SK-N-DZ (cell line): ENCODE results near the gene CCDC92B.
"Not testable (repeated sequence)": the region's sequence is repeated elsewhere in the genome, so short reads cannot be mapped to it uniquely, and the experiment has no call there.

Experiments
- DNase-seq: peaks from one replicate; pipeline ENCODE4 v3.0.0-alpha.2; 2015; ENCODE audit warnings: low spot score

CCDC92B gene

GRCh38 chr17:2703606-2704005 is 45.8 kb downstream of the CCDC92B start:
- DNase-seq: no peak

GRCh38 chr17:2703181-2703580 is 46.3 kb downstream of the CCDC92B start:
- DNase-seq: no peak

DNA sequence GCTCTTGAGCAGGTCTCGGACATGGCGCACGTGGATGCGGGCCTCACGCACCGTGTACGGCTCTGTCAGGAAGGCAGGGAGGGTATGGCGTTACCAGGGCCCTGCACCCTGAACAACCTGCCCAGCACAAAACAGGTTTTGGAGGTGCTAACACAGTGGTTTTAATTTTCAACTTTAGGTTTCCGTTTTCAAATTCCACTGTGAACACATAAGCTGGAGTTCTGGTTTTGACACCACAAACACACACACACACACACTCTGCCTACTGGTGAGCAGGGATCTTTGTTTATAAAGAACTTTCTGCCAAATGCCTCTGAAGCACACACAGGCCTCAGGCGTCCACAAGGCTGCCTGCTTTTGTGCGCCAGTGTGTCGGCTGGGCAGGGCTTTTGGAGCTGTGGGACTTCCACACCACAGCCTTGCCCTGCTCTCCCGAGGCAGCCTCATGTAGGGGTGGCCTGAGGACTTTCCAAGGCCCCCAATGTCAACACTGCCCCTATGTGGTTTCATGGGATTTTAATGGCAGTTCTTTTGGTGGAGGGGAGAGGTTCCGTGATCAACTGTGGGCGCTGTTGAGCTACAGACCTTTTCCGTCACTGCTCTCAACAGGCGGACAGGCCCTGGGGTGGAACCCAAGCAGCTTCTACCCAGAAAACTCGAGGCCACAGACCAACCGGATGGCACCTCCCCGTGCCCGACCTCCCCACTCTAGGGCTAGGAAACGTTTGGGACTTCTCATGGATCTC is 47.3 kb downstream of the CCDC92B start:
- no peak for DNase-seq

DNA sequence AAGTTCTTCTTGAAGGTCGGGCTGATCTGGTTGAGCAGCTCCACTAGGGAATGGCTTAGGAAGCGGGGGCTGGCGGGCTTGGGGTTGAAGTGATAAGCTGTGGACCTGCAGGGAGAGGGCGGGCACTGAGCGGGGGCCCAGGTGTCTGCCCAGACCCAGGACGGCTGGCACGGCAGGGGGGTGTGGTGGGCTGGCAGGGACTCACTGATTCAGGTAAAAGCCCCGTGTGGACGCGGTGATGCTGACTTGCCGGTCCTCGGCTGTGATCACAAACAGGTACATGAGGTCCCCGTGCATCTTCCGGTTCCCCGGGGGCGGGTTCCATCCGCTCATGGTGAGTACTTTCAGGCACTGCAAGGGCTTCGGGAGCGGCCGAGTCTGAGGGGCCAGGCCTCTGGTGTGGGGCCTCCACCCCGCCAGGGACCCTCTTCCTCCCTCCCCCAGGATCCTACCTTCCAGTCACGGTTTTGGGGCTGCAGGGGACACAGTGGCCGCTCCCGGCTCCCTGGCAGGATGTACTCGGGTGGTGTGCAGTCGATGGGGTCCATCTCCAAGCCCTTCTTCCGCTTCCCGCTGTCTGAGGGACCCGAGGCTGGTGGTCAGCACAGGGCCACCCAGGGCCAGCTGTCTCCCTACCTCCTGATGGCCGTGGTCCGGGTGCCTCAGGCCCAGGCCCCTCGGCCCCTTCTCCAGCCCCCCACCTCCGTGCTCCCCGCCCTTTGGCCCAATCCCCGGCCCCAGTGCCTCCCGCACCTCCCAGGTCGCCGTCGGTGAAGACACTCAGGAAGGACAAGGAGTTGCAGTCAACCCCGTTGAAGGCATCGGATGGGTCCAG is 48.1 kb downstream of the CCDC92B start:
- no peak for DNase-seq

DNA sequence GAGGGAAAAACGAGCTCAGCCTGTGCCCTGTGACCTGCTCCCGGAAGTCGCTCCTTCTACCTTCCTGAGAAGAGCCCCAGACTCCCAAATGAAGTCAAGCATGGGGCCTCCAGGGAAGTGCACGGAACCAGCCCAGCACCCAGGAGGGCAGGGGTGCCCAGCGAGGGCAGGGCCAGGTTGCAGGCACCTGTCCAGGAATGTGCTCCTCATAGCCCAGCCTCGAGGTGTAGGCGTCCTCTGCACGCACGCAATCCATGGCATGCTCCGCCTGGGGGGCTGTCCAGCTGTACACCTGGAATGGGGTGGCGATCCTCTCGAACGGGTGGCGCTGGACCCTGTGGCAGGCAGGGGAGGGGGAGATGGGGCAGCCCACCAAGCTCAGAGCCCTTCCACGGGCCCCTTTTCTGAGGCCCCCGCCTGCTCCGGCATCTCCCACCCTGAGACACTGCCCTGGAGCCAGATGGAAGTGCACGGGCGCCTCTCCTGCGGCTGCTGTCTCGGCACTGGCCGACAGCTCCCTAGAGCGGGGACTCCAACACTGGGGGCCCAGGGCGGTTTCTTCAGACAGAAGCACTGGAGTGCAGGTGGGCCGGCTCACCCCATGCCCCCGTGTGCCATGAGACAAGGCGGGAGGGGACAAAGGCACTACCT is 48.8 kb downstream of the CCDC92B start:
- DNase-seq: no peak

- DNase-seq: no peak
Observed at GRCh38 chr17:2700030-2700490, 49.4 kb downstream of the CCDC92B start.

GRCh38 chr17:2699216-2699805 is 50.1 kb downstream of the CCDC92B start:
- not testable (repeated sequence) for DNase-seq

DNA sequence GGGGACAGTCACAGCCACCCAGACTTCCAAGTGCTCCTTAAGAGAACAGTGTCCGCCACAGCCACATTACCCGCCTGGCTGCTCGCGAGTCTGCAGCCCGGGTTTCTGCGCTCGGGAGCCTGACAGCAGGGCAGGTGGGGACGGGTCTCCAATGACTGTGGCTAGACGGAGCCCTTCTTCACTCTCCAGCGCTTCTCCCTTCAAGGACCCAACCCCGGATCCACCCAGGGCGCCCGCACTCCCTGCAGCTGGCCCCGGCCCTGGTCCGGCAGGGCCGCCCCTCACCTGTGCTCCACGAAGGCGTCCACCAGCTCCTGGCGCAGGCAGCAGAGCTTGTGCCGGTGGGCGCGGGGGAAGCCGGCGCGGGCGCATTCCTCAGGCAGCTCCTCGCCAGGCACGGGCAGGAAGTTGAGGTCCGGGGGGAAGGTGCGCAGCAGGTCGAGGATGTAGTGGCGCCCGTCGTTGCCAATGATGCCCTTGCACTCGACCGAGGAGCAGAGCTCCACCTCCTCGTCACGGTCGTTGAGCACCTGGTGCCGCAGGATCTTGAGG is 51.8 kb downstream of the CCDC92B start:
- no peak for DNase-seq

DNA sequence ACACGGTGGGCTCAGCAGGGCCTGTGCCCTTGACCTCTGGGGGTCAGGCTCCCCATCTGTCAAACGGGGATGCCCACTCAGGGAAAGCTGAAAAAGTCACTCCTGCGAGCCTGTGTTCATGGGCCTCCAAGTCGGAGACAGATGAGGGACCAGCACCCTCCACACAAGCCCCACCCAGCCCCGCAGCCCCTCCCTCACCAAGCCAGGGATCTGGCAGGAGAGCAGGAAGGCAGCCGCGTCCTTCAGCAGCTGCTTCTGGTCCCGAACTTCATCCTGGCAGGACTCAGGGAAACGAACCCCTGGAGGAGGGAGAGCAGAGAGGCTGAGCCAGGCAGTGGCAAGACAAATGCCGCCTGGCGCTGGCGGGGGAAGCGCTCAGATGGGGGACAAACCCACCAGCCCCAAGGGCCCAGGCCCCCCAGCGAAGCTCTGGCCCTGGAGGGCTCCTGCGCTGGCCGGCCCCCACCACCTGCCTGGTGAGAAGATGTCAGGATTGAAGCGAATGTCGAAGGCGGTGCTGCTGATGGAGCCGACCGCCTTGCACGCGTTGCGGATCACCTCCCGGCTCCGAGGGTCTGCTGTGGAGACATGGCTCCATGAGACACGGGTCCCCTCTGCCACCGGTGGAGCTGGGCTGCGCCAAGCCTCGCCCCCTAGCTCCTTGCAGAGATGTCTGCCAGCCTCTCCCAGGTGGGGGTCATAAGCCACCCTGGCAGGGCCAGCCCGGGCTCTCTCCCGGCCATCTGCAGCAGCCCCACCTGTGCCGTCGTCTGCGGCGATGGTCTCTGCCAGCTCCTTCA is 53.3 kb downstream of the CCDC92B start:
- no peak for DNase-seq

DNA sequence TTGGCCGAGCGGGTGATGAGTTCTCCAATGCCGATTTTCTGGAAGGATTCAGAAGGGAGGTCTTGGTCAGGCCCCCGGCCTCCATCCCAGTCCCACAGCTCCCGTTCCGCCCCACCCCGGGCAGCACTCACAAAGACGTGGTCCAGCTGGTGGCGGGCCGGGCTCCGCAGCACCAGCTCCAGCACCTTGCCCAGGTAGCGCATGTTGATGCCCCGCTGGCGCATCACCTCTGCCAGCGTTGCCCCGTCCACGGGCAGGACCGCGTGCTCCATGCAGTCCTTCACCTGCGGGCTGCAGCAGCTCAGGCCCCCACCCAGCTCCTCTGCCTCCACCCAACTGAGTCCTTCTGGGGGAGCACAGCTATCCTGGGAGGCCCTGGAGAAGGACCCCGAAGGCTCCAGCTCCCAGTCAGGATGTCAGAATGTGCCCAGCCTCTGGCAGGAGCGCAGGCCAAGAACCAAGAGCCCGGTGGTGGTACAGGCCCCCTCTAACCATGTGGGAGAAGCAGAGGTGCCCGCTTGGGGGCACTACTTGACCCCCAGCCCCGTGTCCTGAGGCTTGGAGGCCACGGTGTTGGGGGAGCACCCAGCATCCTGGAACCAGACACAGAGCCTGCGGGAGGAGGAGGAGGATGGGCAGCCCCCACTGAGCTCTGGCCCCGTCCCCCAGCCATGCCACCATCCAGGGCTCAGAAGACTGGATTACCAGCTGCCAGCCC is 54.0 kb downstream of the CCDC92B start:
- no peak for DNase-seq

DNA sequence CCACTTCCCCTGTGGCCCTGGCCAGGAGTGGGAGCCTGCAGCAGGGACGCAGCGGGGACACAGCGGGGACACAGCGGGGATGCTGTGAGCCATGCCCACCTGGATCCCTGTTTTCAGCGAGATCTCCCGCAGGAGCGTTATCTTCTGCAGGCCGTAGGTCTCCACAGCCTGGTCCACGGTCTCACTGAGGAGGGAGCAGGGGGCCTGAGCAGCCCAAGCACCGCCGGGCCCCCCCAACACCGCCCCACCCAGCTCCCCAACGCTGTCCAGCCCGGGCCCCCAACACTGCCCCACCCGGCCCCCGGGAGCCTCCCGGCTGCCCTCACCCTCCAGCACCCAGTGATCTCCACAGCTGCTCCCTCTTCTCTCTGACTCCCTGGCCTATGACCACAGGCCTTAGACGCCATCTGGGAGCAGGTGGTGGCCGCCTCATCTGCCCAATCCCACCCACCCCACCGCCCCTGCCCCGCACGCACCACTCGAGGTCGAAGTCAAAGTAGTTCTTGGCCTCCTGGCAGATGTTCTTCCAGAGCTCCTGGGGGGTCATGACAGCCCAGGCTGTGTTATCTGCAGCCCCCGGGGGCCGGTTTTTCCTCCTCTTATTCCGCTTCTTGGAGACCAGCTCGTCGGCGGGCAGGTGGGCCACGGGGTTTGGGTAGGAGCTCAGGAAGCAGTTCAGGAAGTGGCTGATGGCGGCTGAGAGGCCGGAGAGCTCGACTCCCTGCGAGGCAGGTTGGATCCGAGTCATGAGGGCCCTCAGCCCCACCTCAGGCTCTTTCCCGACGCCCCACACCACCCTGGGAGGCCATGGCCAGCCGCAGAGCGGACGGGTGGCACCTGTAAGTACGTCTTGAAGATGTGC is 54.8 kb downstream of the CCDC92B start:
- no peak for DNase-seq

DNA sequence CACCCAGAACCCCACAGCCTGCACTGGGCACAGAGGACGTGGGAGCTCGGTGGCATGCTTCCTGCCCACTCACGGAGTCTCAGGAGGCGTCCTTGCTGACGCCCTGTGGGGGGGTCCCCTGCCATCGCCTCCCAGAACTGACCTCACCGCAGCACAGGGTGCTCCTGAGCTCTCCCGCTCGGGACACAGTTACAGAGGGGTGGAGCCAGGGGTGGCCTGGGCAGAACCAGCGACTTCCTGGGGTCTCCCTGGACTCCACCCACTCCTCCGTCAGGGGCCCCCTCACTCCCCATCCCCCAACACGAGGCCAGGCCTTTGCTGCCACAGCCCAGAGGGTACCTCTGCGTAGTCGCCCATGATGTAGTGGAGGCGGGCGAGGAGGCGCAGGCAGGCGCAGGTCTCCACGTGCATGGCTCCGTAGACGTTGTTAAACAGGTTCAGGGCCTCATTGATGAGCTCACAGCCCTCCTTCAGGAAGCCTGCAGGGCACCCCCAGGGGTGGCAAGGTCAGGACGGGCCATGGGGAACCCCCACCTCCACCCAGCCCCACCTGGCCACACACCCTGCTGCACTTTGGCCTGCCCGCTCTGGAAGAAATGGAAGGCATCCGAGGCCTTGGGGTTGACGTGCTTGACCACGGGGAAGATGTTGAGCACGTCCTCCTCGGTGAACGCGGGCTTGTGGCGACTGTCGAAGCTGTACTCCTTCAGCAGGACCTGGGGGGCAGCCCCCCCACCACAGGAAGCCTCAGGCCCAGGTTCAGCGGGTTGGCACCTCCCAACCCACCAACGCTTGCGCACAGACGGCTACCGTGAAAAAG is 55.7 kb downstream of the CCDC92B start:
- DNase-seq: no peak

DNA sequence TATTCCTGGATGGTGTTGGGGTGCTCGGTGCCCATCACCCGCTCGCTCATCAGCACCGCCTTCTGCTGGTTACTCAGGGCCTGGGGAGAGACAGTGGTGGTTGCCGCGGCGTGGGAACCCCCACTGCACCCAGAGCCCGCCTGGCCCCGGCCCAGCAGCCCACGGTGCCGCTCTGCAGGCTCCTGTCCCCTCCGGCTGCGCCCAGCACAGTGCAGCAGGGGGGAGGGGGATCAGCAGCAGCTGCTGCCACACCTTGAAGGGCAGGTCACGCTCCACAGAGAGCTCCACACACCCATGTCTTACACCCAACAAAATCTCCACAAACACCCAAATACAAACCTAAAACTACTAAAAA is 56.7 kb downstream of the CCDC92B start:
- no peak for DNase-seq

- DNase-seq: no peak
Observed at GRCh38 chr17:2691965-2692780, 57.3 kb downstream of the CCDC92B start.

DNA sequence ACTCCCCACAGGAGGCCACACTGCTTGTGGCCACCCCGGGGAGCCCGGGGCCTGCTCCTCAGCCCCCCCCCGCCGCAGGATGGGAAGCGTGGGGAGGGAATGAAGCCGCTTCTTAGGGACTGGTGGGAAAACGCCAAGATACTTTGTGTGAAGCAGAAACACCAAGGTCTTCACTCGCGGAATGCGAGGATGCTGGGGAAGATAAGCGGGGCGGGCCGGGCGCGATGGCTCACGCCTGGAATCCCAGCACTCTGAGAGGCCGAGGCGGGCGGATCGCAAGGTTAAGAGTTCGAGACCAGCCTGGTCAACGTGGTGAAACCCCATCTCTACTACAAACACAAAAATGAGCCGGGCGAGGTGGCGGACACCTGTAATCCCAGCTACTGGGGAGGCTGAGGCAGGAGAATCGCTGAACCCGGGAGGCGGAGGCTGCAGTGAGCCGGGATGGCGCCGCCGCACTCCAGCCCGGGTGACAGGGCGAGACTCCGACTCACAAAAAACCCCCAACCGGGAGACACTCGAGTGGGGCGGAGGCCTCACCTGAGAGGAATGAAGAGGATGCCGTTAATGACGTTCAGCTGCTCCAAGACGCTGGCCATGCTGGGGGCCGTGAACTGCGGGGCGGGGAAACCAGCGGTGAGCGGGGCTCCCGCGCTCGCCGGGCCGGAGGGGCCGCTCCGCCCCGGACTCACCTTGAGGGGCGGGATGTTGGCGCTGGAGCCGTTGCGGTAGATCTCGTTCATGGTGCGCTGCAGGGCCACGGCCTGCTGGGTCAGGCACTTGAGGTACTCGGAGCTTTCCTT is 58.2 kb downstream of the CCDC92B start:
- DNase-seq: no peak
